GM13976 (cell line): ENCODE data around the gene PAX5.
"Not testable (repeated sequence)": the region's sequence is repeated elsewhere in the genome, so short reads cannot be mapped to it uniquely, and the experiment has no call there.

Experiments
- DNase-seq: peaks from one replicate; pipeline ENCODE4 v3.0.0; 2012; ENCODE audit warnings: low spot score
- CTCF ChIP-seq: IDR thresholded peaks from 2 replicates; pipeline ENCODE4 v1.5.1; 2012; ENCODE audit warnings: borderline replicate concordance, mild to moderate bottlenecking; ENCODE audit not compliant: insufficient read depth; ENCODE audit errors: extremely low read depth, missing control alignments, control extremely low read depth
- in situ Hi-C: fragments of 300-500 bp; cut with MboI; formaldehyde crosslinking; loops from one replicate; pipeline ENCODE4 v1.12.0; 2022; ENCODE audit warnings: low sequenced_read_pairs, mixed read lengths, inconsistent platforms; ENCODE audit not compliant: unreplicated experiment

PAX5 gene

DNA sequence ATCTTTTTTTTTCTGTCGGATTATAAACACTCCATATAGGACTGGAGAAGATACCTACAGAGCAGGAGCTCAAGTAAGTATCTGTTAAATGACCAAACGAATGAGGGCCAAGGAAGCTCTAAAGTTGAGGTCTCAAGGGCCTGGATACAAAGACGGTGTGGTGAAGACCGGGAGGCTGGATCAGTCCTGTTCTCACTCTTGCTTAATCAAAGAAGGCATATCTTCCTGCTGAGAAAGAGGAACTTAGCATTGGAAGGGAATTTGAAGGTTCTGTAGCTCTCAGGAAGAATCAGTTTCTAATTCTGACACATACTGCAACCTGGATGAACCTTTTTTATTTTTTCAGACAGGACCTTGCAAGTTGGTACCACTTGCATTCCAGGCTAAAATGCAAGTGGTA, 28.3 kb upstream of the PAX5 start:
- in situ Hi-C loops: no loop called here
- TF ChIP-seq CTCF: no peak
- no peak for DNase-seq

DNA sequence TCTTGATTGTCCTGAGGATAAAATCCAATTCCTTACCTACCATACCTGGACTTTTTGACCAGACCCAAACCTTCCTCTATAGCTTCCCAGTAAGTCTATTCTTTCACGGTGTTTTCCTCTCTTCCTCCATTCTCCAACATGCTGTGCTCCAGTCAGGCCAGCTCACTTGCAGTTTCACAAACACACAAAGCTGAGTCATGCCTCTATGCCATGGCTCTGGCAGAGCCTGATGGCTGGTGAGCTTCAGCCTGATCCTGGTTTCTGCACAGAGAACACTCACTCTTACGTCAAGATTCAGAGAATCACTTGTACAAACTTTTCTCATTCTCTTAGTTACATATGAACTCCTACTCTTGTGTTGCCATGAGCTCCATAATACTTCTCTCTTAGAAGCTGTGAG, 27.7 kb upstream of the PAX5 start:
- in situ Hi-C loops: no loop called here
- no peak for DNase-seq
- TF ChIP-seq CTCF: no peak

DNA sequence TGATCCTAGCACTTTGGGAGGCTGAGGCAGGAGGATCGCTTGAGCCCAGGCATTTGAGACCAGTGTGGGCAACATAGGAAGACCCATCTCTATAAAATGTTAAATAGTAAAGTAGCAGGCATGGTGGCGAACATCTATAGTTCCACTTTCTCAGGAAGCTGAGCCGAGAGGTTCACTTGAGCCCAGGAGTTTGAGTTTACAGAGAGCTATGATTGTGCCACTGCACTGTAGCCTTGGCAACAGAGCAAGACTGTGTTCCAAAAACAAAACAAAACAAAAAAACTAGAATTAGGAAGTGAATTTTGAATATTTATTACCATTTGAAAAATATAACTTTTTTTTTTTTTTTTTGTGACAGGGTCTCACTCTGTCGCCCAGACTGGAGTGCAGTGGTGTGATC, 26.8 kb upstream of the PAX5 start:
- in situ Hi-C loops: no loop called here
- DNase-seq: no peak
- no peak for TF ChIP-seq CTCF

DNA sequence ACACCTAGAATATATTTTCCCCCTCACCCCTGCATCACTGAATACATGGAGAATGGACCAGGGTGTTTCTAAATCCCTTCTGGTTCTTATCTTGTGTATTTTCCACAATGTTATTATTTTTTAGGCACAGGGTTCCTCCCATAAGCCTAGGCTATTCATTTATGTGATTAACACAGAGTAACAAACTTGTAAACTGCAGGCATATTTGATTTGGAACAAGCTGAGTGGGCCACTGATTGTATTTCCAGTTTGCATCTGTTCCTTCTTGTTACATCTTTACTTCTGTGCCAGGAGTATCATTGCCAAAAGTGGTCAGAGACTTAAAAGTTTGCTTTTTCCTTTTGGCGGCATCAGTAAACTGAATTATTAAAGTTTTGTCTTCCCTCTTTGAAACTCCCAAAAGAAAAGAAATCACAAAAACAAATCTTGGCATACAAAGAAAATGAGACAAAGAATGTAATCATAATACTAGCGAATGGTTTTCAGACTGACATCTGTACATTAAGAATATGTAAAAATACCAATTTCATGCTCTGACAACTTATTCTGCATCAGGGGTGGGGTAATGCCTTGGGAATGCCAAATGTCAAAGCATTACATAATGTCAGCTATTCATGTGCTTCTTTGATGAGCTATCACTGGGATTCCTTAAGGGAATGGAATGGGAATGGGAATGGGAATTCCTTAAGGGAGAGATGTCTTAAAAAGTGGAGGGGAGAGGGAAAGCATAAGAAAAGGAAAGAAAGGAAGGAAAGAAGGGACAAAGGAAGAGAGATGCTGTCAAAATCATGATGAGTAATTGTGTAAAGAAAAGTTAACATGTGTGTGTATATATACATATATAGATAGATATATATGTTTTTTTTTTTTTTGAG, 22.2 kb upstream of the PAX5 start:
- no peak for DNase-seq
- no peak for TF ChIP-seq CTCF
- in situ Hi-C loops: no loop called here

- DNase-seq, in situ Hi-C loops: not testable (repeated sequence)
Measured at GRCh38 chr9:37054363-37054720, 20.3 kb upstream of the PAX5 start.

DNA sequence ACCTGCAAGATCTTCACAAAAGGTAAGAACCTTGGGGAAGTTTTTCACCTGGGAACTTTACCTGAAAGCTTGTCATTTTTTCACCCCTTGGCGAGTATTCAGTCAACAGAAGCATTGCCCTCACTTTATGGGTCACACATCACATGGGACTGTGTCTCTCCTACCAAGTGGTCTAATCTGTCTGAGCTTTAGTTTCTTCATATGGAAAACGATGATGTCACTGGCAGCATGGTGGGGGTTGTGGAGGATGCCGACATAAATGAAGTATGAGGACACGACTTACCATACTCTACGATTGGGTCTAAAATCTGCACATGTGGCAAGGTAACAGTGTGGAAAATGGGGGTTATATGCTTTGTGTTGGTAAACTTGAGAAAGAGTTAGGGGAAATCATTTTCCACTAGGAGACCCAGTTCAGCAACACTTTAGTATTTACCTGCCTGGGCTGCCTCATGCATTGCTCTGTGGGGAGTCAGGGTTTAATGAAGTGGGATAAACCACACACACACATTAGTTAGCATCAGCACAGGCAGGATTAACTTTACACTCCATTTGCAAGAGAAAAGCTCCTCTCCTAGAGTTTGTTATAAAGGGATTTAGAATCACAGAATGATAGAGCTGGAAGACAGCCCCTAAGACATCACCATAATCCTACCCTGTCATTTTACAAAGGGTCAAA, 19.8 kb upstream of the PAX5 start:
- in situ Hi-C loops: no loop called here
- TF ChIP-seq CTCF: no peak
- no peak for DNase-seq

- TF ChIP-seq CTCF: no peak
- in situ Hi-C loops: no loop called here
- DNase-seq: no peak
Measured at GRCh38 chr9:37046683-37047082, 12.6 kb upstream of the PAX5 start.
